ENCODE results near the gene TOMM7. TPM values are rescaled to one million over a fixed set of nuclear protein-coding genes. Genes with fewer than 3 reads are reported as not detected.

The TOMM7 gene
- total RNA-seq, 2 donors from 2014 or later: 335 to 356 TPM

GRCh38 chr7:22801912-22802311 is 20.7 kb downstream of the TOMM7 start:
- no peak overlapping the region for H3K9ac ChIP-seq (ENCODE audit: extremely low read depth, low read length, poor library complexity, severe bottlenecking)
- peaks cover 3% of the 10 kb centered on the region for H3K4me1 ChIP-seq (ENCODE audit: control insufficient read depth, insufficient read depth, low read length)
- 87 to 99% methylated on average over 2 to 4 of the region's 4 CpGs for WGBS, 2 experiments (ENCODE audit: insufficient coverage in 1 of 2, insufficient read length in 1 of 2)
- peaks cover 30% of the 10 kb centered on the region for H3K9me3 ChIP-seq (ENCODE audit: control insufficient read depth, low read length)
- Mint-ChIP-seq H3K36me3 (ENCODE audit: low read depth) (peaks cover 19% of the 10 kb centered on the region), H3K4me3 (no peak overlapping the region), H3K27ac (no peak overlapping the region), H3K9me3 (peaks cover 42% of the 10 kb centered on the region), H3K4me1 (peaks cover 20% of the 10 kb centered on the region), H3K27me3 (ENCODE audit: insufficient read depth) (no peaks in the 10 kb centered on the region)
- DNase-seq: peak; percentile 78
- H3K27ac ChIP-seq (ENCODE audit: low read depth, low read length): no peak overlapping the region
- H3K27me3 ChIP-seq (ENCODE audit: control insufficient read depth, insufficient read depth, low read length, poor library complexity, severe bottlenecking): no peaks in the 10 kb centered on the region
- no peaks in the 10 kb centered on the region for H3K36me3 ChIP-seq (ENCODE audit: control insufficient read depth, insufficient read depth, low read length)
- TF ChIP-seq CTCF (conservative IDR thresholded peaks at IDR 0.05): no peak
- H3K4me3 ChIP-seq (ENCODE audit: low read length): peak overlapping the region; percentile 40

- Mint-ChIP-seq H3K9me3 (peaks cover 63% of the 10 kb centered on the region), H3K27me3 (ENCODE audit: insufficient read depth) (no peaks in the 10 kb centered on the region), H3K4me3 (no peak overlapping the region), H3K27ac (no peak overlapping the region), H3K4me1 (peaks cover 6% of the 10 kb centered on the region), H3K36me3 (ENCODE audit: low read depth) (peaks cover 33% of the 10 kb centered on the region)
- Histone ChIP-seq H3K9me3 (ENCODE audit: control insufficient read depth, low read length) (peaks cover 35% of the 10 kb centered on the region), H3K4me3 (ENCODE audit: low read length) (peak overlapping the region; percentile 58), H3K27me3 (ENCODE audit: control insufficient read depth, insufficient read depth, low read length, poor library complexity, severe bottlenecking) (no peaks in the 10 kb centered on the region), H3K36me3 (ENCODE audit: control insufficient read depth, insufficient read depth, low read length) (no peaks in the 10 kb centered on the region), H3K4me1 (ENCODE audit: control insufficient read depth, insufficient read depth, low read length) (no peaks in the 10 kb centered on the region), H3K27ac (ENCODE audit: low read depth, low read length) (no peak overlapping the region), H3K9ac (ENCODE audit: extremely low read depth, low read length, poor library complexity, severe bottlenecking) (no peak overlapping the region)
- no peak for TF ChIP-seq CTCF (conservative IDR thresholded peaks at IDR 0.05)
- WGBS, 2 experiments (ENCODE audit: insufficient coverage in 1 of 2, insufficient read length in 1 of 2): 92 to 97% methylated on average over 2 of the region's 2 CpGs
- no peak for DNase-seq
Observed at GRCh38 chr7:22799633-22800032, 23.0 kb downstream of the TOMM7 start.

- Histone ChIP-seq H3K36me3 (ENCODE audit: control insufficient read depth, insufficient read depth, low read length) (no peaks in the 10 kb centered on the region), H3K9ac (ENCODE audit: extremely low read depth, low read length, poor library complexity, severe bottlenecking) (no peak overlapping the region), H3K27ac (ENCODE audit: low read depth, low read length) (no peak overlapping the region), H3K9me3 (ENCODE audit: control insufficient read depth, low read length) (peaks cover 10% of the 10 kb centered on the region), H3K4me3 (ENCODE audit: low read length) (no peak overlapping the region), H3K27me3 (ENCODE audit: control insufficient read depth, insufficient read depth, low read length, poor library complexity, severe bottlenecking) (no peaks in the 10 kb centered on the region), H3K4me1 (ENCODE audit: control insufficient read depth, insufficient read depth, low read length) (no peaks in the 10 kb centered on the region)
- Mint-ChIP-seq H3K4me3 (no peak overlapping the region), H3K36me3 (ENCODE audit: low read depth) (peaks cover 30% of the 10 kb centered on the region), H3K27me3 (ENCODE audit: insufficient read depth) (no peaks in the 10 kb centered on the region), H3K27ac (no peak overlapping the region), H3K9me3 (peaks cover 53% of the 10 kb centered on the region), H3K4me1 (no peaks in the 10 kb centered on the region)
- no peak for DNase-seq
- 85 to 93% methylated on average over 3 to 5 of the region's 5 CpGs for WGBS, 2 experiments (ENCODE audit: insufficient coverage in 1 of 2, insufficient read length in 1 of 2)
- TF ChIP-seq CTCF (conservative IDR thresholded peaks at IDR 0.05): no peak
Observed at GRCh38 chr7:22793593-22794462, 28.8 kb downstream of the TOMM7 start.
